Vagina (tissue), 2 donors: ENCODE results near the gene RAB3B.

ENCODE experiments used
- CTCF ChIP-seq, 3 experiments: fragments of 450-650 bp in 2 of 3; fragments of 200-600 bp in 1 of 3; sonication (generic) in 1 of 3; IDR thresholded peaks; one replicate each; pipeline ENCODE4 v1.5.1; 2017 to 2019; ENCODE audit warnings: antibody characterized with exemption in 3 of 3, mild to moderate bottlenecking in 2 of 3, moderate library complexity in 2 of 3
- POLR2A ChIP-seq, 2 donors: fragments of 450-650 bp; IDR thresholded peaks; one replicate each; pipeline ENCODE4 v1.6.1; 2017; ENCODE audit warnings: antibody characterized with exemption in 2 of 2, mild to moderate bottlenecking in 2 of 2, moderate library complexity in 2 of 2

- TF ChIP-seq CTCF (IDR thresholded peaks at IDR 0.05) (no peak), POLR2A (IDR thresholded peaks at IDR 0.05) (no peak)
These were observed 26.2 kb downstream of the RAB3B start for GRCh38 chr1:51964309-51964696.
